ENCODE results near the gene COL9A3.
"Not testable (repeated sequence)": the region's sequence is repeated elsewhere in the genome, so short reads cannot be mapped to it uniquely, and the experiment has no call there.

The COL9A3 gene

DNA sequence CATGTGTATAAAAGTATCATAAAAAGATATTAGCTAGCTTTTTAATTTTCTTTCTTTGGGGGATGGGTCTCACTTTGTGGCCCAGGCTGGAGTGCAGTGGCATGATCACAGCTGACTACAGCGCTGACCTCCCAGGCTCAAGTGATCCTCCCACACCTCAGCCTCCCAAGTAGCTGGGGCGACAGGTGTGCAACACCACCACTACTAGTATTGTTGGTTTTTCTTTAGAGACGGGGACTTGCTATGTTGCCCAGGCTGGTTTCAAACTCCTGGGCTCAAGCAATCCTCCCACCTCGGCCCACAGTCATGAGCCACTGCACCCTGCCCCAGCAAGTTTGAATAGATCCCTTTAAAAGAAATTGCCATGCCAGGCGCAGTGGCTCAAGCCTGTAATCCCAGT is 38.3 kb downstream of the COL9A3 start:
- no peak for DNase-seq (ENCODE audit: low read depth, low spot score)

DNA sequence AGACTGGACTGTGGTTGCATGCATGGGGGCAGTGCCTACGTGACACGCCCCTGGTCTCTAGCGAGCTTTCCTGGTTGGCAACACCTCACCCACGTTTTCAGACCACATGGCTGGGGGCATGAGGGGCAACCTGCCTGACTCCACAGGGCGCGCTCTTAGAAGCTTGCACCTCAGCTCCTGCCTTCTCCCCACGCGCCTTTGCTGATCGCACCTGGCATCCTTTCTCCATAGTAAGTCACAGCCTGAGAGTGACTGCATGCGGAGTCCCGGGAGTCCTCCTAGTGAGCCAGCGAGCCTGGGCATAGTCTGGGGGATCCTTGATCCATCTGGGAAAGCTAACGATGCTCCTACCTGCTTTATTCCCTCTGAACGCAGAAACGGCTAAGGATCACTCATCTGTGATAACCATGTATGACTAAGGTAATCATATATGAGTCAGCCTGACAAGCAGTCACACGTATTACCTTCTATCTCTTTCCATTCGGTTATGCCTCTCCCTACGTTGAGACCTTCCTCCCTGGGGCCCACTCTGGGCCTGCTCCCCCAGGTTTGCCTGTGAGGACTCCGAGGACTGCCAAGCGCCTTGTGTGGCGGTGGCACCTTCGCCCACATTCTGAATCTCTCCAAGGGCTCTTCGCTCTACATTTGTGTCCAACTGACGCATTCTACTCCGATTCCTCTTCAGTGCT is 40.2 kb downstream of the COL9A3 start:
- DNase-seq (ENCODE audit: low read depth, low spot score), result no peak

DNA sequence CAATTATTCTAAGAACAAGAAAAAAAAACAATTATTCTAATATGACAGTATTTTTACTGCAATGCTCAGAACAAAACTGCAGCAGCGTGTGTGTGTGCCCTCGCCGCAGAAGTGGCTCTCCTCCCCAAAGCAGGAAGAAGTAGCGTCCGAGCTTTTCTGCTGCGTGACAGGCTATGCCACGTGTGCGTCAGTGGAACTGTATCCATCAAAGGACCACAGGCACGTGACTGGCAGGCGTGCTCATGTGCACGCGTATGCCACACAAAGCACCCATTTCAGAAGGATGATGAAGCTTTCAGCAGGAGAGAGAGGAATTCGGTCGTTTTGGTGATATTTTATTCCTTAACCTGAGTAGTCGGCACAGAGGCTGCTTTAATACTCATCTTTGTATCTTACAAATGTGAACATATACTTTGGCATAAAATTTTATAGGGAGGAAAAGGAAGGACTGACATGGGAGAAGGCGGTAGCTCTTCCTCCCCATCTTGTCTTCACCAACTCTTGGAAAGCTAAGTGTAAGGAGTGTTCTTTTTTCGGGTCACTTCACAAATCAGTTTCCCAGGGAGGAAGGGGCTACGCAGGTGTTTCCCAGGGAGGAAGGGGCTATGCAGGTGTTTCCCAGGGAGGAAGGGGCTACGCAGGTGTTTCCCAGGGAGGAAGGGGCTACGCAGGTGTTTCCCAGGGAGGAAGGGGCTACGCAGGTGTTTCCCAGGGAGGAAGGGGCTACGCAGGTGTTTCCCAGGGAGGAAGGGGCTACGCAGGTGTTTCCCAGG is 41.4 kb downstream of the COL9A3 start:
- DNase-seq (ENCODE audit: low read depth, low spot score), result no peak

DNA sequence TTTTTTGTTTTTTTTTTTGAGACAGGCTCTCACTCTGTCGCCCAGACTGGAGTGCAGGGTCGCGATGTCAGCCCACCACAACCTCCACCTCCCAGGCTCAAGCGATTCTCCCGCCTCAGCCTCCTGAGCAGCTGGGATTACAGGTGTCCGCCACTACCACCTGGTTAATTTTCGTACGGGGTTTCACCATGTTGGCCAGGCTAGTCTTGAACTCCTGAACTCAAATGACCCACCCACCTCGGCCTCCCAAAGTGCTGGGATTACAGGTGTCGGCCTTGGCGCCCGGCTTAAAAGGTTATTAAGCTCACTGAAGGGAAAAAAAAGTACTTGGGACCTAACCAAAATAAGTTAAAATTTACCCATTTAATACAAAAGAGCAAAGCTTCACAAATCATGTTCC is 42.9 kb downstream of the COL9A3 start:
- no peak for DNase-seq (ENCODE audit: low read depth, low spot score)

DNA sequence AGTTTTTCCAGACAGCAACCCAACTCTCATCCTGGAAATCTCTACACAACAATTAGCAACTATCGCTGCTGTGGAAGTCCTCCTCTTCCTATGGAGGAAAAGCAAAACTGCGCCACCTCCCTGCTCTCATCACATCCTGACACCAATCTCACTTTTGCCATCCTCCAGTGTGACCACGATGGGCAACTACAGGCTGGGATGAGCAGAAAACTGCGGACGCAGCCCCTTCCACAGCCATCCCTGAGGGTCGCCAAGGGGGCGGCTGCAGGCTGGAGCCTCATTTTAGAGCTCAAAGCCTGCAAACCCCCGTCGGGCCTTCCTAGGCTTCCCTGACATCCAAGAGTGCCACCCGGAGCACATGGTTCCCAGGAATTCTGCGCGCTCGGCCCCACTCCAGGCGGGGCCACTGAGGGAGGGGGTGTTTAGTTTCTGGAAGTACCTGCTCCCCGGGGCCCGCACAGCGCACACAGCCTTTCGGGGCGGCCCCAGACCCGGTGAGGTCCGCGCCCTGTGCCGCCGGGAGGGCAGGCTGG is 43.6 kb downstream of the COL9A3 start:
- DNase-seq (ENCODE audit: low read depth, low spot score), result no peak

DNA sequence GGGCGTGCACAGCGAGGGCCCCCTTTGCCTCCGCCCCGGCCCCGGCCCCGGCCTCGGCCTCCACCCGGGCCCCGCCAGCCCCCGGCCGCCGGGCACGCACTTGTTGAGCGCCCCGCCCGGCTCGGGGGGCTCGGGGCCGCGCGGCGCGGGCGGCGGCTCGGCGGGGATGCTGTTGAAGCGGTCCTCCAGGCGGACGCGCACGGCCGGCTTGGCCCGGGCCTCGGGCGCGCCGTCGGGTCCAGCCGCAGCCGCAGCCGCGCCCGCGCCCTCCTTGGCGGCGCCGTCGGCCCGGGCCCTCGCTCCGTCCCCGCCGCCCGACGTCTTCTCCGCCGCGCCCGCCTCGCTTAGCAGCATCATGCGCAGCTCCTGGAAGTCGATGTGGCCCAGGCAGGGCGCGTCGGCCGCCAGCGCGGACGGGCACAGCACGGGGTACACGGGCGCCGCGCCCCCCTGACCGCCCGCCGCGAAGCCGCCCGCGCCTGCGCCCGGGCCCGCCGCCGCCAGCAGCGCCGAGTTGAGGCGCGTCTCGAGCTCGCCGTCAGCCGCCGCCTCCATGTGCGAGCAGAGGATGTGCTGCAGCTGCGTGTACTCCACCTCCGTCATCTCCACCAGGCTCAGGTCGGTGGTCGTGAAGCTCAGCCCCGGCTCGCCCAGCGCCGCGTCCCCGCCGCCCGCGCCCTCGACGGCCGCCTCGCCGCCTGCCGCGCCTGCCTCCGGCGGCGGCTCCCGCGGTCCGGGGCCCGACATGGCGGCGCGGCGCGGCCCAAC is 44.3 kb downstream of the COL9A3 start:
- no peak for DNase-seq (ENCODE audit: low read depth, low spot score)

DNA sequence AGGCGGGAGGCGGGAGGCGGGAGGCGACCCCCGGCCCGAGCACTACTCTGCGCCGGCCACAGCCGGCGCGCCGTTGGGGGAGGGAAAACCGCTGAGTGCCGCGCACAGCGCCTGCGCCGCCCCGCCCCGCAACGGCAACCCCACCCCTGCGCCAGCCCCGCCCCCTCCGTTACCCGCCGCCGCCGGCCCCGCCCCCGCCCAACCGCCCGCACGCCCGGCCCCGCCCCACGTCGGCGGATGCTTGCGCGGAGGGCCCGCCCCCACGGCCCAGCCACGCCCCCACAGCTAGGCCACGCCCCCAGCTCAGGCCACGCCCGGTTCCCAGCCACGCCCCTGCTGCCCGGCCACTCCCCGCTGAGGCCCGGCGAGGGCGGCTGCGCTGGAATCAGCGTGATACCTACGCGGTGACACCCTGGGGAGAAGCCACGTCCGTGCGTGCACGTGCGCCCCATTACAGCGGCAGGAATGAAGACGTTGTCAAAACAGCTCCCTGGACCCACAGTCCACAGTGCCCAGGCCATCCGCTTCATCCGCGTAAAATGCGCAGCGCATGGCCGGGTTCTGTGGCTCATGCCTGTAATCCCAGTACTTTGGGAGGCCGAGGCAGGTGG is 45.0 kb downstream of the COL9A3 start, which contains the start of gene TCFL5:
TCFL5 (minus strand) TSS at position 97 of the 611 bp plus-strand sequence. CDS start 152 bp downstream, outside the sequence.
- no peak for DNase-seq (ENCODE audit: low read depth, low spot score)

DNA sequence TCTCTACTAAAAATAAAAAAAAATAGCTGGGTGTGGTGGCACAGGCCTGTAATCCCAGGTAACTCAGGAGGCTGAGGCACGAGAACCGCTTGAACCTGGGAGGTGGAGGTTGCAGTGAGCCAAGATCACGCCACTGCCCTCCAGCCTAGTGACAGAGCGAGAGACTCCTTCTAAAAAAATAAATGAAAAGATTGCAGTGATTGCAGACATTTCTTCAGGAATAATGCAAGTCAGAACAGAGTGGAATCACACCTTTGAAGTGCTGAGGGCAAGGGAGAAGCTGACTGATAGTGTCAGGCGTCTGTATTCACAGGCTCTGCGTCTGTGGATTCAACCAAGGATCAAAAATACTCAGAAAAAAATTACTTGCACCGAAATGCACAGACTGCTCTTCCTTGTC is 47.4 kb downstream of the COL9A3 start:
- no peak for DNase-seq (ENCODE audit: low read depth, low spot score)

DNA sequence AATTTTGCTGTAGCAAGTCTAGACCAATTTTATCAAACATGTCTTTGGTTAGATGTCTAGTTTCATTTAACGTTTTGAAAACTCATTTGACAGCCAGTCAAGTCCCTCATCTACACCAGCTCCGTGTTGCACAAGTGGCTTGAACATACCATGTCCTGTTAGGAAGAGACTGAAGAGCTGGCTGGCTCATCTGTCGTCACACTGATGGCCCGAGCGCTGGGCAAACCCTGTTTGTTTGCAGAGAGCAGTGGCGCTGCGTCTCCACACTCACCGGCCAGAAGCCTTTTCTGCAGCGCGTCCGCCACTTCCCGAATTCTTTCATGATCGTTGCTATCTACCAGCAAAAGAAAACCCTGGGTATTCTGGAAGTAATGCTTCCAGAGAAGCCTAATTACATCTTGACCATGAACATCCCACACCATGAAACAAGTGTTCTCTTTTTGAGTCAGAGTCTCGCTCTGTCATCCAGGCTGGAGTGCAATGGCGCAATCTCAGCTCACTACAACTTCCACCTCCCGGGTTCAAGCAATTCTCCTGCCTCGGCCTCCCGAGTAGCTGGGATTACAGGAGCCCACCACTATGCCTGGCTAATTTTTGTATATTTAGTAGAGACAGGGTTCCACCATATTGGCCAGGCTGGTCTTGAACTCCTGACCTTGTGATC is 55.5 kb downstream of the COL9A3 start:
- DNase-seq (ENCODE audit: low read depth, low spot score), result no peak

DNA sequence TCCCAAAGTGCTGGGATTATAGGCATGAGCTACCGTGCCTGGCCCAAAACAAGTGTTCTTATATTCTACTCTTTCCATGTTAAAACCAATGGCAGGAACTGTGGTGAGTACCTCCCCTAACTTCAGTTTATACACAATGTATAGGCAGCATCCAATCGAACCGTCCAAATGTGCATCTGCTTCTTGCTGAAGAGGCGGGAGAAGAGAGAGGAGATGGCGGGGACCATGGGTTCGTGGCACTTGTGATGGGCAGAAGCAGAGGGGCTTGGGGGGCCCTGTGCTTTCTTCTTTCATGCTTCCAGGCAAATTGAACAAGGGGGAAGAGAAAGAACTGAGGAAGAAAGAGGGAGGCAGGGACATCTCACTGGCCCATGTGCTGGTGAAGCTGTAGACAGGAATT is 56.0 kb downstream of the COL9A3 start:
- DNase-seq (ENCODE audit: low read depth, low spot score), result no peak

DNA sequence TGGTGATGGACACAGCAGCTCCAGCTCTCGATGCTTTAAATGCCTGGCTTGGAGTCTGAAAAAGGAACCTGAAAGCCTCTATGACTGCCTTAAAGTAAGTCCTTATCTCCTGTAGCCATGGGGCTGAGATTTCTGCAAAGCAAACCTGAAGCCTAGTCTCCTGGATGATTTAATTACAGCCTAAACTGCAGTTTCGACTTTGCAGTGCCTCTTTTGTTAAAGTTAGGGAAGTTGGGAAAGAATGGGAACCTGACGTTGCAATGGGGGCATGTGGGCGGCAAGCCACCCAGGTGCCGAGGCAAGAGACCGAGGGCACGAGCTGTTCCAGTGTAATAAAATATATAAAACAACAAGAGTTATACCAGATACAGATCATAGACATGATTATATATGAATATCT is 56.4 kb downstream of the COL9A3 start:
- DNase-seq (ENCODE audit: low read depth, low spot score), result no peak

DNA sequence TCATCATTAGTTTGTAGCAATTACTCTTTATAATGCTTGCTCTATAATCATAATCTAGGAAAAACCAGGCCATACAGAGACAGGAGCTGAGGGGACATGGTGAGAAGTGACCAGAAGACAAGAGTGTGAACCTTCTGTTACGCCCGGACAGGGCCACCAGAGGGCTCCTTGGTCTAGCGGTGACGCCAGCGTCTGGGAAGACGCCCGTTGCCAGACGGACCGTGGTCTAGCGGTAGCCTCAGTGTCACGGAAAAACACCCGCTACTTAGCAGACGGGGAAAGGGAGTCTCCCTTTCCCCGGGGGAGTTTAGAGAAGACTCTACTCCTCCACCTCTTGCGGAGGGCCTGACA is 56.8 kb downstream of the COL9A3 start:
- not testable (repeated sequence) for DNase-seq (ENCODE audit: low read depth, low spot score)

DNA sequence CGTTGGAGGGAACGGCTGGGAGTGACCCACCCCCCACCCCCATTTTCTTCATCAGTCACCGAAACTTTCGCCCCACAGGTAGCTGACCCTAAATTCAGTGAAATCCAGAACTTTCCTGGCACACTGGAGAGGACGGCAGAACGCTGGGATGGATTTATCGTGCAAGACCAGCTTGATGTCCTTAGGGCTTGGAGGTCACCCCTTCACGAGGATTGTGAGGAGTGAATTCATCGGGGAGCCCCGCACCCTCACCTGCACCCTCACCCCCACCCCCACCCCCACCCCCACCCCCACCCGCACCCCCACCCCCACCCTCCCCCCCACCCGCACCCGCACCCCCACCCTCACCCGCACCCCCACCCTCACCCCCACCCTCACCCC is 58.1 kb downstream of the COL9A3 start:
- DNase-seq (ENCODE audit: low read depth, low spot score), result no peak

DNA sequence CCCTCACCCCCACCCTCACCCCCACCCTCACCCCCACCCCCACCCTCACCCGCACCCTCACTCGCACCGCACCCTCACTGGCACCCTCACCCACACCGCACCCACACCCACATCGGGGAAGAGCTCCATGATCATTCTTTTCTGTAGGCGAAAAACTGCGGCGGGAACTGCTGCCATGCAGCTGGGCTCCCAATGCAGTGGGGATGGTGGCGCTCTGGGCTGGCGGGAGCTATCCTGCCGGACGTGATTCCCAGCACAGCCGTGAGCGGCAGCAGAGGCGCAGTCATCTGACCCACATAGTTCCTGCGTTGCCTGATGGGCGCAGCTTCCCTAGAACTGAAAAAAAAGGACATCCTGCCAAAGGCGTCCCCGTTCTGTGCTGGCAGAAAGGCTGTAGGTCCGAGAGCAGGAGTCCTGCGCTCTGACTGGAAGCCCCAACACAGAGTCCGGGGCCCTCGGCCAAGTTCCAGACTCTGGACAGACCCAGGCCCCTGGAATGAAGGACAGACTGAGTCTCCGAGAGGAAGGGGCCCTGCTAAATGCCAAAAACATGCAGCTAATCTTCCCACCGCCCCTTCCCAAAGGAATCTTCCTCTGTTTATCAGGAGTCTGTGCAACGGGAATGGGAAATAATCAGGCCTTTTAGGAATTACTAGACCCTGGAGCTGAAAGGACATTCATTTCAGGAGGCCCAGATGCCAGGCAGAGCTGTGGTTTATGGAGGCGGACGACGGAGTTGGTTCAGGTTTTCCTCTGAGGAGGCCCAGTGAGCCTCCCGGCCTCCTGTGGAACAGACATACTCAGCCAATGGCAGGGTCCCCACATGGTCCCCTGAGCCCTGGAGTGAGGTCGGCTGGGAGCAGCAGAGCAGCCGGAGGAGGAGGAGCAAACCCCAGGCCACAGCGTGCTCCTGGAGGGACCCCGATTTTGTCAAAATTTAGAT is 58.8 kb downstream of the COL9A3 start:
- no peak for DNase-seq (ENCODE audit: low read depth, low spot score)

DNA sequence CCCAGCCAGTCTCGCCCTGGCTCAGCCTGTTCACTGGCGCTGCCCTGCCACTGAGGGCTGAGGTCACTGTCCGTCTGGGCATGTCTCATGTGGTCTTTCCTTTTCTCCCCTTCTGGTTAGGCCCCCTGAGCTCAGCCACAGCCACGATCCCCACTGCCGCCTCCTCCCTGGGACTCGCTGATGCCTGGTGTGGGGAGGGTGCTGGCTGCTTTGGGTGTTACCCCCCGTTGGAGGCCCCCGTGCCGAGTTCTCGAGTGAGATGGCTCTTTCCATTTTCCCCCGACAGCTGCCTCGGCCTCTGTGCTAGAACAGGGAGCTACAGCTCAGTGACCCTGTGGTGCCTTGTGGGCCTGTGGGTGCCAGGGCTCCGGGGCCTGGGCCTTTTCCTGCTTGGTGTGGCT is 59.7 kb downstream of the COL9A3 start:
- DNase-seq (ENCODE audit: low read depth, low spot score), result no peak

DNA sequence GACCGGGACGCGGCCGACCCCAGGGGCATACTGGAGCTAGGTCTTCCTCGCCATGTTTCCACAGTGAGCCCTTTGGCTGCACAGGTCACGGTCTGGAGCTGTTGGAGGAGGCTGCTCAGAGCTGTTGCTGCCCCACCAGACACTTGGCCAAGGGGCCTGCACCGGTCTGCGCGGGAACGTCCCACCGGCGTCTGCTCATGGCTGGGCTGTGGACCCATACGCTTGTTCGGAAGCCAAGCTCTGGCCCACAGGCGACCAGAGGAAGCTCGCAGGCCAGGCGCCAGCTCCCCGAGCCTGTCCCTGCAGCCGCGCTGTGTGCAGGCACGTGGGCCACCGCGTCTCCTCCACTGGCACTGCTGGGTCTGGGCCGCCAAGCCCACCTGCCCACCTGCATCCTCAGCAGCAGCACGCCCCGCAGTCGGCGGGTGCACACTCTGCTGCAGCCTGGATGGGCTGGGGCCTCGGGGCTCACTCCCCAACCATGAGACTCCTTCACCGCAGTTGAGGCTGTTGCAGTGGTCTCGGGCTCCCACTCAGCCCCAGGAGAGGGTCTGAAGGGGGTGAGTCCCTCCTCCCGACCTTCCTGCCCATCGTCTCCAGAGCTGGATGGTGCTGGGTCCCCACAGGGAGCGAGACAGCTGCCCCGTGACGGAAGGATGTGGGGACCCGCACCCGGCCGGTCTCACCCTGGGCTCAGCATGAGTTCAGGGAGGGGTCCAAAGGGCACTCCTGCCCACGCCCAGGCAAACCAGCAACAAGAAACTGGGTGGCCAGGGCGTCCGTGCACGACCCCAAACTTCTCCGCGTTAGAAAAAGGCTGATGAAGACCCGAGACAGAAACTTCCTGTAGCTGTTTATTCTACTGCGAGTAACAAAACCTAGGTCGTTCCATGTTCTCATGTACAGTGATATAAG is 60.3 kb downstream of the COL9A3 start:
- DNase-seq (ENCODE audit: low read depth, low spot score), result no peak

DNA sequence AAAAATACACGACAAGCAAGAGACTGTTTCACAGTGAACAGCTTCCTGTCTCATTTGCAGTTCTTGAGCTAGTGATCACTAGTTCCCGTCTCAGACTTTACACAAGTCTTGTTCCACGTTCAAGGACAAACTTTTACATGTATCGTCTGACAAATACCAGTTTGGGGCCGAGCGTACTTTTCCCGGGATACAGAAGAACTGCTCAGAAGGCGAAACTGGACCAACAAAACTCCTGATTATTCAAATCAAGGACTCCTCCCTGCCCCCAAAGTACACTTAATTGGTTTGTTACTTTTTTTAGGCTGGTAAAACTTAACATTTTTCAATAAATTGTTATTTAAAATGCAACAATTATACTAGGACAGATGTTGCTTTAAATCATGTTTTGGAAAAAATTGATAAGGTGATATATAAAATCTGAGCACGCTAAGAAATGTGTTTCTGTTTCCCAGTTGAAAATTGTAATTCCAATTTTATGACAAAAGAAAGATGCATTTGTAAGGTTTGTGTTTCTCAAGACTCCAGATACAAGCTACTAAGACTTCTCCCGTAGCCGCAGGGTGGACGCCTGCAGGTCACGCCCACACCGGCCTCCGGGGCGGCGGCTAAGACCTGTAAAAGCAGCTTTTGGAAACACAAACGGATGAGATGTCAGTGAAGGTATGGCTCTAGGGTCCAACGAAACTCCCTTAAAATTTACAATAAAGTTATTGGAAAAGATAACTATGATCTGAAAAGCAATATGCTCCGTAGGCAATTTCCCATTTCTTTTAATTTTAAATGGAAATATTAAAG is 61.6 kb downstream of the COL9A3 start:
- DNase-seq (ENCODE audit: low read depth, low spot score), result no peak

Measured in iPS DF 19.7 (cell line).